Midbrain (tissue), 1 donor: ENCODE data around the gene TPO.

ENCODE experiments used
- DNase-seq: peaks from one replicate; lab custom pipeline; 2025; lab: John Stamatoyannopoulos, UW

The TPO gene

DNA sequence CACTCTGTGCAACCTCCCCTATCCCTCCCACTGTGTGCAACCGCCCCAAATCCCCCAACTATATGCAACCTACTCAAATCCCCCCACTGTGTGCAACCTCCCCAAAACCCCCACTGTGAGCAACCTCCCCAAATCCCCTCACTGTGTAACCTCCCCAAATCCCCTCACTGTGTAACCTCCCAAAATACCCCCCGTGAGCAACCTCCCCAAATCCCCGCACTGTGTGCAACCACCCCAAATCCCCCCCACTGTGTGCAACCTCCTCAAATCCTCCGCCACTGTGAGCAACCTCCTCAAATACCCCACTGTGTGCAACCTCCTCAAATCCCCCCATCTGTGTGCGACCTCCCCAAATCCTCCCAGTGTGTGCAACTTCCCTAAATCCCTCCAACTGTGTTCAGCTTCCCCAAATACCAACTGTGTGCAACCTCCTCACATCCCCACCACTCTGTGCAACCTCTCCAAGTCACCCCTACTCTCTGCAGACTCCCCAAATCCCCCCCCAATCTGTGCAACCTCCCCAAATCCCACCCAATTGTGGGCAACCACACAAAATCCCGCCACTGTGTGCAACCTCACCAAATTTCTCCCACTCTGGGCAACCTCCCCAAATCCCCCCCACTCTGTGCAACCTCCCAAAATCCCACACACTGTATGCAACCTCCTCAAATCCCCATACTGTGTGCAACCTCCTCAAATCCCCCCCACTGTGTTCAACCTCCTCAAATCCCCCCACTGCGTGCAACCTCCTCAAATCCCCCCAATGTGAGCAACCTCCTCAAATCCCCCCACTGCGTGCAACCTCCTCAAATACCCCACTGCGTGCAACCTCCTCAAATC is 114.1 kb downstream of the TPO start:
- DNase-seq: no peak

DNA sequence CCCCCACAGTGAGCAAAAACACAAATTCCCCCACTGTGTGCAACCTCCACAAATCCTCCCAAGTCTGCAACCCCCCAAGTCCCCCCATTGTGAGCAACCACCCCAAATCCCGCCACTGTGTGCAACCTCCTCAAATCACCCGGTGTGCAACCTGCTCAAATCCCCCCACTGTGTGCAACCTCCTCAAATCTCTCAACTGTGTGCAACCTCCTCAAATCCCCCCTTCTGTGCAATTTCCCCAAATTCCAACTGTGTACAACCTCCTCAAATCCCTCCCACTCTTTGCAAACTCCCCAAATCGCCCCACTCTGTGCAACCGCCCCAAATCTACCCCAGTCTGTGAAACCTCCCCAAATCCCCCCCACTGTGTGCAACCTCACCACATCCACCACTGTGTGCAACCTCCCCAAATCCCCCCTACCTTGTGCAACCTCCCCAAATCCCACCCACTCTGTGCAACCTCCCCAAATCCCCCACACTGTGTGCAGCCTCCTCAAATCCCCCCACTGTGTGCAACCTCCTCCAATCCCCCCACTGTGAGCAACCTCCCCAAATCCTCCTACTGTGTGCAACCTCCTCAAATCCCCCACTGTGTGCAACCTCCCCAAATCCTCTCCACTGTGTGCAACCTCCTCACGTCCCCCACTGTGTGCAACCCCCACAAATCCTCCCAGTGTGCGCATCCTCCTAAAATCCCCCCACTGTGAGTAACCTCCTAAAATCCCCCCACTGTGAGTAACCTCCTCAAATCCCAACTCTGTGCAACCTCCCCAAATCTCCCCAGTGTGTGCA is 115.2 kb downstream of the TPO start:
- DNase-seq: no peak

DNA sequence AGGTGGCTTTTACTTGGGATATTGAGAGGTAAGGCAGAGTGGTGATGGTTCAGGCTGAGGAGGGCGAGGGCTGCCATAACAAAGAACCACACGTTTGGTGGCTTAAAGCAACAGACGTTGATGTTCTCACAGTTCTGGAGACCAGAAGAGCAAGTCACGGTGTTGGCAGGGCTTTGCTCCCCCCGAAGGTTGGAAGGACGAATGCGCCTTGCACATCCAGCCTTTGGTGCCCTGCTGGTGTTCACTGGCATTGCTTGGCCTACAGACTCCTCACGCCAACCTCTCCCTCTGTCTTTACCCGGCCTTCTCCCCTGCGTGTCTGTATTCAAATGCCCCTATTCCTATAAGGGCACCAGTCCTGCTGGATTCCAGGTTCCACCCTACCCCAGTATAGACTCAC is 125.4 kb downstream of the TPO start:
- DNase-seq: no peak

DNA sequence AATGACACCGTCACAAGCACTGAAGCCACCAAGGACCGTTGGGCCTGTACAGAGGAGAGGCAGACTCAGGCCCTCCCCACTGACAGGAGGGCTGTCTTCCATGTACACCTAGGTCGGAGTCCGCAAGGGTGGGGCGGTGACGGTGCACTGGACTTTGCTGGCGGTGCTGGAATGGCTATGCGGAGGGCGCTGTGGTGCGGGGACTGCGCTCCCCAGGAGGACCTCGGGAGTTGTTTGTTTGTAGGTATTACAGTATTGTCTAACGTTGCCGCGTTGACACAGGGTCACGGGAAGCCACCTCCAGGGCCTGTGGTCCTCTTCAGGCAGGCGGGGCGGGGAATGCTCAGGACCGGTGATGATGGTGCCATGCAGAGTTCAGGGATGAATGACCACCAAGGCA is 126.2 kb downstream of the TPO start:
- DNase-seq: no peak

GRCh38 chr2:1539973-1540372 is 126.7 kb downstream of the TPO start:
- no peak for DNase-seq

DNA sequence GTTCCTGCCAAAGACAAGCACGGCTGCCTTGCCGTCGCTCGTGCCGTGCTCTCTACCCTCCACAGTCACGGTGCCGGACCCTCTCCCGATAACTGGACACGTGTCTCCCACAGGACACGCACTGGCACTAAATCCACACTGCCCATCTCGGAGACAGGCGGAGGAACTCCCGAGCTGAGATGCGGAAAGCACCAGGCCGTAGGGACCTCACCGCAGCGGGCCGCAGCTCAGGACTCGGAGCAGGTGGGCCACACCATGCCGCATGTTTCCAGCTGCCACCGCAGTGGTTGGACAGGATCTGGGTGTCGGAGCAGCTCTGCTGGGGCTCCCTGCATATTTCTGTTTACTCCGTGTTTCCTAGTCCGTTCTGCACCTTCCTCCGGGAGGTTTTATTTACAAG is 127.2 kb downstream of the TPO start:
- DNase-seq: no peak

GRCh38 chr2:1541040-1541439 is 127.8 kb downstream of the TPO start:
- DNase-seq: no peak

- DNase-seq: no peak
Observed at GRCh38 chr2:1541819-1542475, 128.7 kb downstream of the TPO start.

DNA sequence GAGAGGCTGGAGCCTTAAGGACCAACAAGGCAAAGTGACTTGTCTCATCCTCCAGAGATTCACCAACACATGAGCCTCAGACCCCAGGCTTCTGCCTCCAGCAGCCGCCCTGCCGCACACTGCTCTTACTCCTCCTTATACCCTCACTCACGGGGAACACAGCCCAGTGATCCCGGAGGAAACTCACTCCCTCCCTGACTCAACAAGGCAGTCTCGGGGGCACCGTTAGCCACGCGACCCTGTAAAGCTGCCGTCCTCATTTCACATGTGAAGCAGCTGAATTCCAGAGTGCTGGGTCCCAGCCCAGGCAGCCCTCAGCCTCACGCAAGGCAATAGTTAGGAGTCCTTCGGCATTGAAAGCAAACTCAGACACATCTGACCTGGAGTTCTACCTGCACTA is 129.7 kb downstream of the TPO start:
- DNase-seq: no peak

- DNase-seq: no peak
Observed at GRCh38 chr2:1543776-1544477, 130.7 kb downstream of the TPO start.

DNA sequence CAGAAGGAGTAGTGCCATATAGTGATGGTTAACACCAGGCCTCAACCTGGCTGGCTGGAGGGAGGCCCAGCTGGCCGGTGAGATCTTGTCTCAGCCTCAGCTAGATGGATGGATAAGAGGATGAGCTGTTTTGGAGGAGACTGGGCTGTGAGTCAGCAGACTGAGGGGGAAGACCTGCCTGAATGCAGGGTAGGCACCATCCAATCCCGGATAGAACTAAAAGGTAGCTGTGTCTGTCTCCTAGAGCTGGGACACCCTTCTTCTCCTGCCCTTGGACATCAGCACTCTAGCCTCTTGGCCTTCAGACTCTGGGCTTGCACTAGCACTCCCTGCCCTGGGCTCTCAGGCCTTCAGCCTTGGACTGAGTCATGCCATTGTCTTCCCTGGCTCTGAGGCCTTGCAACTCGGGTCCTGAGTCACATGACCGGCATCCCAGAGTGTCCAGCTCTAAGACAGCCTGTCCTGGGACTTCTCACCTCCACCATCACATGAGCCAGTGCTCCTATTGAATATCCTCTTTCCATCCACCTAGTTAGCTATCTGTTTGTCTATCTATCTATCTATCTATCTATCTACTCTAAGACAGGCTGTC is 131.3 kb downstream of the TPO start:
- no peak for DNase-seq

DNA sequence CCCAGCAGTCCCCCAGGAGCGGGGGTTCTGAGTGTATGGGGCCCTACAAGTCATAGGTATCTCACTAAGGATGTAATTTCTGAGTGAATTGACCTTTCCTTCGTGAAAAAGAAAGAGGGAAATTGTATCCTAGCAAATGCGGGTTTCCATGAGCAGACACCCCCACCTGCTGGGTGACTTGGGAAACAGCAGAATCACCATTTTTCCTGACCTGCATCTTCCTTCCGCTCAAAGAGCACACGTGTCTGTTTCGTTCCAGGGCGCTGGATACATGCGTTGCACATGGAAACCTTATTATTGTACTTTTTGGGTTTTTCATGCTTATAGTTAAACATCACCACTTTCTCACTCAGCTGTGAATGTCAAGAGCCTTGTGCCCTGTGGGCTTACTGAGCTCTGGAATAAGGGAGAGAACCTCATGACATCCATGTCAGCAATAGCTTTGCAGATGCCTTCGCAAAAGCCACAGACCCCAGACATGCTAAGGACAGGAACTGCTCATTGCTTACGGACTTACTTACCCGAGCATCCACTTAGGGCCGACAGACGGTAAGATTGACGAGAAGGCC is 132.8 kb downstream of the TPO start:
- DNase-seq: peak; percentile 66

DNA sequence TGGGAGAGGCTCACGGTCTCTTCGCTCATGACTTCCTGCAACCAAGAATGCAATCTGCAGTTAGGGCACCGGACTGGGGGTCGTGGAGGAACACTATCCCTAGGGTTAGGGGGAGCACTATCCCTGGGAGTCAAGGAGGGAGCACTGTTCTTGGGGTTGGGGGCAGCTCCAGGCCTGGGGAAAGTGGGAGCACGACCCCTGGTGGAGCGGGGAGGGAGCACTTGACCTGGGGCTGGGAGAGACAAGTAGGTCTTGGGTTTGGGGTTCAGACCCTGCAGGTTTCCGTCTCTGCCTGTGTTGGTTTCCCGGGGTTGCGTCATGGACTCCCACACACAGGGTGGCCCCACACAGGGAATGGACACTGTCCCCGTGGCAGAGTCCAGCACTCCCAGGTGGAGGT is 133.6 kb downstream of the TPO start:
- no peak for DNase-seq

DNA sequence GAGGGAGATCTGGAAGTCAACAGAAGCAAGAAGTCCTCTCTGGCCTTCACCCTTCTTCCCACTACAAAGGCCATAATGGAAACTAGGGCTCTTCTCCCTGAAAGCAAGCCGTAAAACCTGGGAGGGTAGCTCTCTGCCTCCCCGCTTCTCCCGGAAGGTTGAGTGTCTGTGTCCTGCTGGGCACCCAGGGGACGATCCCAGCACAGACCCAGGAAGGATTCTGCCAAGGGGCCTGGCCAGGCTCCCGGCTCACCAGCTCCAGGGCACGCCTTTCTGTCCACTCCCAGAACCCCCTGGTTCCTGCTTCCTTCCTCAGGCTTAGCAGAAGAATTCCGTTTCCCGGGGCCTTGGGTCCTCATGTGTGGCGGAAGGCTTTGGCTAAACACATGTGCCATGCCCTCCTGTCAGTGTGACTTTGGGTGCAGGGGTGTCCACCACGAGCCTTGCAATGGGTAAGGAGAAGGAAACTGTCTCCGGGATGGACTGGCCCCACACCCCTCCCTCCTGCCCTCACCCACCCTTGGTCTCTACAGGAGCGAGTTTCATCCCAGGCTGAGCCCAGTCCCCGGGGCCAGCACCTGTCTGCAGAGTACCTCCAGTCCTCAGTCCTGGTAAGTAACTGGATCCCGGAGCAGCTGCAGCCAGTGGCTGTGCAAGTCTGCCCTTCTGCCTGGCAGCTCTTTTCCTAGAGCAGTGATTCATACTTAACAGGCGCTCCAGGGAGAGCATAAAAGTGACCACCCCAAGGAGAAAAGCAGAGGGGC is 135.8 kb downstream of the TPO start:
- DNase-seq: no peak

DNA sequence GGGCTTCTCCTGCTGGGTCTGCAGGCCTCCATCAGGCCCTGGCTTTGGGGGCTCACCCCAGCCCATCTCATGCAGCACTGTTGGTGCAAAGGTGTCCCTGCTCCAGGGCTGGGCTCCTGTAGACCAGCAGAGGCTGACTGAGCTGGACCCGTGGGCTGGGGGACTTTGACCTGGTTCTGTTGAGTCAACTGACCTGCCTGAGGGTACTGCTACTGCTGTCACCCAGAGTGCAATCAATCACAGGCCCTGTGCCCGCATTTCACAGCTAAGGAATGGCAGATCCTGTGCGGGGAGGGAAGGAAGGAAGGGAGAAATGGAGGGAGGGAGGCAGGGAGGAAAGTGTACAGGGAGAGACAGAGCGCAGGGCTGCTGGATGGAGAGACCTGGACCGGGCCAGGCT is 136.8 kb downstream of the TPO start:
- DNase-seq: no peak

DNA sequence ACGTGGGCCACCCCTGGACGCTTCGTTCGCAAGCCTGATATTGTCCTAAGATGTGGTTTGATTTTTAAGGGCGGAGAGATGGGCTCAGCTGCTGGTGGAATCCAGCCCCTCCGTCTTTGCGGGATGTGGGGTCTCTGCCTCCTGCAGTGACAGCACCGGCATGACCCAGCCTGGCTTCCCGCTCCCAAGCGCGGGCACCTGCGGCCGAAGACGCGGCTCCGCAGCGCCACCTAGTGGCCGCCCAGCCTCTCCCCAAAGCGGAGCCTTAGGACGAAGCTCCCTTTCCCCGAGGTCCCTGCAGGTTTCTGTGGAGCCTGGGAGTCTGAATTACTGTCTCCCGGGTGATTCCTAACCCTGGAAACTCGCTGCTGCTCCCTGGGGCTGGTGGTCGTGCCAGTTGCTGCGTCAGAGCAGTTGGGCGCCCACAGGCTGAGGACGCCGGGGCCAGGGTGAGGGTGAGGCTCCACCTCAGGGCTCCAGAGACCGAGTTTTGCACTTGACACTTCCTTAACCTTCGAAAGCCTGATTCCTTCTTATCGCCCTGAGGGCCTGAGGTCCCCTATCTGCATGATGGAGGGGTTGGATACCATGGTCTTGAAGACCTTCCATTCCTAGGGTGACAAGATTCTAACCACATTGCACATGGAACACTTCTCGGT is 137.5 kb downstream of the TPO start:
- peak; percentile 64 for DNase-seq

DNA sequence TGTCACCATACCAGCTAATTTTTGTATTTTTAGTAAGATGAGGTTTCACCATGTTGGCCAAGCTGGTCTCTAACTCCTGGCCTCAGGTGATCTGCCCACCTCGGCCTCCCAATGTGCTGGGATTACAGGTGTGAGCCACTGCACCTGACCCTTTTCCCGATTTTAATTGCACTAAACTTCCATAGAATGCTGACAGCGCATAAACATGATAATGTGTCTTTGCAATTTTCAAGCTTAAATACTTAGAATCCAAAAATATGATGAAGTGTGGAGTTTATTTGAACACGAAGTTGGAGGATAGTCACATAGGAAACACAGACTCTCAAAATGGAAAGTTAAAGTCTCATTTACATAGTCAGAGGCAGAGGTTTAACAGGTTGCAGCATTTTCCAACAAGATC is 138.6 kb downstream of the TPO start:
- no peak for DNase-seq

DNA sequence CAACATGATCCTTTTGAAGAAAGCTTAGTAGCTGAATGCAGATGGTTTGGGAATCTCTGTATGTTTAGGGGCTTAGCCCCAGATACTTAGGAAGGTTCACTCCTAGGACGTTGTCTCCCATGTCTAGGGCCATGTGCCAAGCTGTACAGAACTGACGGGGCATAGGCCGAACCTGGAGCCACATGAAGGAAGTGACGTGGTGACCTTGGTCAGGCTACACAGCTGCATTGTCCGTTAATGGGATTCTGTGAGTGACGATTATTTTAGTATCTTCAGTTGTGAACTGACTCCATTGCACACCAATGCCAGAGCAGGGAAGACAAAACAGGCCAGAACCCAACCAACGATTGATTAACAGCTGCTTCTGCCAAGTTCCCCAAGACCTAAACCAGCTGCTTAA is 139.3 kb downstream of the TPO start:
- no peak for DNase-seq

DNA sequence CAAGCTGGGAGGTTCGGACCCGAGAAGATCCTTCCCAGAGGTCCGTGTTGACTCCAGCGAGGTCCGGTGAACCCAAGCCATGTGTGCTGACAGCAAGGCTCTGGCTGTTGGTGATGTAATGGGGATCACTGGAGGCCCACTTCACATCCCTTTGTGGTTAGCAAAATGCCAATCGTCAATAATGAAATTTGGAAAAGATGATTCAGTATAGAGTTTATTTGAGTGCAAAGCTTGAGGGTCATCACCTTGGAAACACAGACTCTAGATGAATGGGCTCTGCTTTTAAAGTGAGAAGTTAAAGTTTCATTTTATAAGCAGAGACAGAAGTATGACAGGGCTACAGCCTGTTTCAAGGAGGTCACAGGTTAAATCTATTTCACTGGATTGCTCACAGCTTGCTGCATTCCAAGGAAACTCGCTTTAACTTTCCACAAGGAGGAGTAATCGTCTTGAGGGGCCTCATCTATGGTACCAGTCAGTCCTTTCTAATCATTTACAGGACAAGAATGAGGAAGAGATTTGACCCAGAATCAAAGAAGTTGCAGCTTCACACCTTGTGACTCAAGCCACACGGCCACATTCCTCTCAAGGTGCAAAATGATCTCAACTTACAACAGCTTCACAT is 140.5 kb downstream of the TPO start:
- no peak for DNase-seq

DNA sequence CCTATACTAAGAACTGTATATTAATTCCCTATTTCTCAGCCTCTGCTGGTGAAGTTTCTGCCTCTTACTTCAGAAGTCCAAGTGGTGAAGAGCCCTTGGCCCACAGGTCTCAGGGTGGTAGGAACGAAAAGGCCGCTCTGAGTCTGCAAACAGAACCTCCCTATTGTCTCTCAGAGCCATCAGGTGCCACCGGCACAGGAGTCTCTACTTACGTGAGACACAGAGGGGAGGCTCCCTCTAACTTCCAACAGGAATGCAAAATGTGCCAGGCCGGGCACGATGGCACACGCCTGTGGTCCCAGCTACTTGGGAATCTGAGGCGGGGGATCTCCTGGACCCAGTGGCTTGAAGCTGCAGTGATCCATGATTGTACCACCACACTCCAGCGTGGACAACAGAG is 143.0 kb downstream of the TPO start:
- no peak for DNase-seq
